ENCODE measurements around the gene PCNT. TPM values are rescaled to one million over a fixed set of nuclear protein-coding genes. Genes with fewer than 3 reads are reported as not detected.
"Not testable (repeated sequence)": the region's sequence is repeated elsewhere in the genome, so short reads cannot be mapped to it uniquely, and the experiment has no call there.

Gene PCNT
- total RNA-seq, 1 donor from 2014 or later: 71.3 TPM

GRCh38 chr21:46357335-46357604, 33.3 kb downstream of the PCNT start:
- intact Hi-C loops (cut with micrococcal nuclease): no loop called here

DNA sequence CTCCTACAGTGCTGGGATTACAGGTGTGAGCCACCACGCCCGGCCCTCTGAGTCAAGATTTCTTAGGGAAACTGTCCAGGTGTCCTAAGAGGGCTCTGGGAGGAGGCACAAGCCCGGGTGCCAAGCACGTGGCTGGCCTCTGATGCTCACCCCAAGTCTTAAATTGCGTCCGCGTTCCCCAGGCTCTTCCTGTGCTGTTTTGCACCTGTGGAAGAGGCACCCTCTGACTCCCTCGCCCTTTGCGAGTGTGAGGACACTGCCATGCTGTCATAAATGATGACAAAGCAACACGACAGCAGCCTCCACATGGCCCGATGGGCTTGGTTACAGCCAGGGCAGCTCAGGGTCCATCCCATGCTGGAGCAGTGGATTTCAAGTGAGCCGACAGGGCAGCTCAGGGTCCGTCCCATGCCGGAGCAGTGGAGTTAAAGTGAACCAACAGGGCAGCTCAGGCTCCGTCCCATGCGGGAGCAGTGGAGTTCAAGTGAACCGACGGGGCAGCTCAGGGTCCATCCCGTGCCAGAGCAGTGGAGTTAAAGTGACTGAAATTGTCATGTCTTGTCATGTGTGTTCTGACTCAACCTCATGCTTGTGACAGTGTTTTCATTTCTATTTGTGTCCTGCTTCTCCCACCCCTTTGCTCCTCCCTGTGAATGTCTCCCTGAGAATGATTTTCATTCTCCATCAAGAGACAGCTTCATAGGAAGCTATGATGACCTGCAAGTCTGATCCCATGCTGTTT, 33.9 kb downstream of the PCNT start:
- intact Hi-C loops (cut with micrococcal nuclease): no loop called here

DNA sequence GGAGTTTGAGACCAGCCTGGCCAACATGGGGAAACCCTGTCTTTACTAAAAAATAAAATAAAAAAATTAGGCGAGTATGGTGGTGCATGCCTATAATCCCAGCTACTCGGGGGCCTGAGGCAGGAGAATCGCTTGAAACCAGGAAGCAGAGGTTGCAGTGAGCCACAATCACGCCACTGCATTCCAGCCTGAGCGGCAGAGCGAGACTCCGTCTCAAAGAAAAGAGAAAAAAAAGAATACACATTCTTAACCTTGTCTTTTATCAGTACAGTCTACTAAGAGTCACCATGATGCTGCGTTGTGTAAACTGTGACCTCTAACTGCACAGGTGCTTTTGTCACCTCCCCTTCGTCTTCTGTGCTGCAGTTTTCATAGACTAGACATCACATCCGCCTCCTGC, 37.2 kb downstream of the PCNT start:
- intact Hi-C loops (cut with micrococcal nuclease): no loop called here

DNA sequence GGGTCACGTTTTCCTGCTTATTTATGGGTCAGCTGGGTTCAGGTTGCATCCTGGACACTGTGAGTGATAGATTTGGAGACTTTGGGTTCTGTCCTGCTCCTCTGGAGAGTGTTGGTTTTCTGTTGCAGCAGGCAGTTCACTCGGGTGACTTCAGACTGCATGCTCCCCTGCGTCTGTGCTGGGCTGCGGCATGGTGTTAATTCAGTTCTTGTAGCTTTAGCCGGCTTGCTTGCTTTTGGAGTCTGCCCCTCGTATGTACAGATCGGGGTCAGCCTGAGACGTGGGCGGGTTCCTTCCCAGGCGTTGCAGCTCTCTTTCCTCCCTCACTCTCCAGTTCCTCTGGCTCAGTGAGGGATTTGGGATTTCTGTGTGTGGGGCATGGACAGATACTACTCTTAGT, 38.0 kb downstream of the PCNT start:
- intact Hi-C loops (cut with micrococcal nuclease): no loop called here

DNA sequence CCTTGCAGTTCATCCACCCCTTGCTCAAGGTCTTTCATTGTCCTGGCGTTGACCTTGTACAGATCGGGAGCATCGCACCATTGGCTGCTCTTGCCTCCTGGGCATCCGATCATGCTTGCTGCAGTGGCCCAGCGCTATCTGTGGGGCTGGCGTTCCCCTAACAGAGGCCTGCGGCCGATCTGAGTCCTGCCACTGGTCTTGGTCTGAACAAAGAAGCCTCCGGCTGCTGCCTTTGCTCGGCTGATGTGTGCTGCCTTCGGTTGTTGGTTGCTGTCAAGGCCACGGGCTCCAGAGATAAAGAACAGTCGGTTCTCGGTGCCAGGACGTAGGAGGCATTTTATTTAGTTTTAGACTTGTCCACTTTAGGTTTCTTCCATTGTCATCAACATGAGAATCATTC, 39.0 kb downstream of the PCNT start:
- intact Hi-C loops (cut with micrococcal nuclease): no loop called here

GRCh38 chr21:46363698-46364097, 39.7 kb downstream of the PCNT start:
- intact Hi-C loops (cut with micrococcal nuclease): no loop called here

DNA sequence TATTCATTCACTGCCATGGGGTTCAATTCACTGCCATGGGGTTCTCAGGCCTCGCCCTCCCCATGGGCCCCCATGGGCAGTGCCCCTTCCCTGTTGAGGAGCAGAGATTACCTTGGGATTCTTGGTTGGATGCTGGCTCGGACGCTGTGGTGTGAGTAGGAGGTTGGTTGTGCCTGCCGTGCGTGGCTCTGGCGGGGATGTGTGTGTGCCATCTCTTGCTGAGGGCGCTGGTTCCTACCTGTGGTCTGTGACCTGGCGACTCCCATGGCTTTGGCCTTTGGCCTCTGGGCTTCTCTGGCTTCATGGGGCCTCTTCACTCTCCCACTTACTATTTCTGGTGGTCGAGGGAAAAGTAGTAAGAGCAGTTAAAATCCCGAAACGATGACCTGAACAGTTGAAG, 42.1 kb downstream of the PCNT start:
- intact Hi-C loops (cut with micrococcal nuclease): loop anchor here (5.0 kb wide), 1 partner anchor 79 kb away; the partner anchor contains the start of genes MCM3AP and YBEY

DNA sequence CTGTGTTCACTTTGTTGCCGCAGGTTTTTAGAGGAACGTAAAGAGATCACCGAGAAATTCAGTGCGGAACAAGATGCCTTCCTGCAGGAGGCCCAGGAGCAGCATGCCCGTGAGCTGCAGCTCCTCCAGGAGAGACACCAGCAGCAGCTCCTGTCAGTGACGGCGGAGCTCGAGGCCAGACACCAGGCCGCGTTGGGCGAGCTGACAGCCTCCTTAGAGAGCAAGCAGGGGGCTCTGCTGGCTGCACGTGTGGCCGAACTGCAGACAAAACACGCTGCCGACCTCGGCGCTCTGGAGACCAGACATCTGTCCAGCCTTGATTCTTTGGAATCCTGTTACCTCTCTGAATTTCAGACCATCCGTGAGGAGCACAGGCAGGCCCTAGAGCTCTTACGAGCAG, 42.6 kb downstream of the PCNT start:
- intact Hi-C loops (cut with micrococcal nuclease): loop anchor here (5.0 kb wide), 1 partner anchor 79 kb away; the partner anchor contains the start of genes MCM3AP and YBEY

- intact Hi-C loops (cut with micrococcal nuclease): loop anchor here (5.0 kb wide), 1 partner anchor 80 kb away; the partner anchor contains the start of genes MCM3AP and YBEY
Observed at GRCh38 chr21:46366966-46367365, 43.0 kb downstream of the PCNT start.

DNA sequence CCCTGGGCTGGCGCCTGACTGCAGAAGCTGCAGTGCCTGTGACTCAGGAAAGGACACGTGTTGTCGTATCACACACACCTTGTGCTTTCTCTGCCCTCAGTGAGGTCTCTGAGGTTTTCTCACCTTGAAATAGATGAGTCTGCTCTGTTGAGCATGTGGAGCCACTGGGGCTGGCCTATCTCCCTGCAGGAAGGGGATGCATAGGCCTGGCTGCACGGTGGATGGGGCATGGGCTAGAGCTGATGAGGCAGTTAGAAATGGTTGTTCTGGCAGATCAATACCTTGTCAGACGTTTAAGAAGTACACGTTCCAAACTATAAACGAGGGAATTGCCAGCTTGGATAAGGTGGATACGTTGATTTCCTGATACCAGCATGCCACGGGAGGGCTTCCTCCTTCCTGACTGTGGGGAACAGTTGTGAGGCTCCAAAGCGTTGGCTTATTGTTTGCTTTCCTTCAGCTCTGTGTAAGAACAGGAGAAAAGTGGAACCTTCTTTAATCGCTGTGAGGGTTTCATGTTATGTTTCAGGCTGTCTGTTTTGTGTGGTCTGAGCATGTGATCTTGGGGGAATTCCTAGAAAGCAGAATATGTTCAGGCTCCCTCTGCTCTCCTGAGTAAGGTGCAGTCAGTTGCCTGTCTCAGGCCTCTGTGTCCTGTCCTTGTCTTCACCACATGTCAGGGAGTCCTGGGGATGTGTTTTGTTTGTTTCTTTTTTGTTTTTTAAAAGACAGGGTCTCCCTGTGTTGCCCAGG, 44.8 kb downstream of the PCNT start:
- intact Hi-C loops (cut with micrococcal nuclease): loop anchor here (1.0 to 5.0 kb wide), 5 partner anchors 44 to 190 kb away; partner anchors contain the start of genes DIP2A, LSS, MCM3AP and PCNT

DNA sequence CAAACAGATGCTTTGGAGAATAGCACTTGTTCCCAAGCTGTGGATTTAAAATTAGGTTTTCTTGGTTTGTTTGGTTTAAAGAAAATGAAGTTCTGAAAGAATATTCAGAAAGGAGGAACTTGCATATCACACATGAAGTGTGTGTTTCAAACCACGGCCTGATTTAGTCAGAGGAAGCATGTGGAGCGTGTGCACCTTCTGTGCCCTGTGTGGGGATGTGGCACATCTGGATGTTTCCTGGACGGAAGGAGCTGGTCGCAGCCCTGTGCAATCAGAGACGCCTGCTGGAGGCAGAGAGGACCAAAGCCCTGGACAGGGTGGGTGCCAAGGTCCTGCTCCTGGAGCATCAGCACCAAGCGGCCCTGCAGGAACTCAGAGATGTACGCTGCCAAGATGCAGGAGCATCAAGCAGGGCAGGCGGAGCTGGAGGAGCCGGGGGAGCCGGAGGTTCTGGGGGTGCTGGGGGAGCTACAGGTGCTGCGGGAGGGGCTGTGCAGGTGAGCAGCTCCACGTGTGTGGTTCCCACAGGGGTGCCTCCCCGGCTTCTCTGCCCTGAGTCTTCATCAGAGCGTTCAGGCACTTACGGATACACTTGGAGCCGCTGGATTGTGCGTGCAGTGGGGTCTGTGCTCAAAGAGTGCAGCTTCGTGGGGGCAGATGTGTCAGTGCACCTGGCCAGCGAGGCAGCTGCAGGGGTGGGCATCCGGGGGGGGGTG, 45.7 kb downstream of the PCNT start:
- intact Hi-C loops (cut with micrococcal nuclease): loop anchor here (1.0 to 5.0 kb wide), 5 partner anchors 45 to 189 kb away; partner anchors contain the start of genes DIP2A, LSS, MCM3AP and PCNT

- intact Hi-C loops (cut with micrococcal nuclease): no loop called here
Observed at GRCh38 chr21:46371204-46372013, 47.5 kb downstream of the PCNT start.

GRCh38 chr21:46372014-46372485, 48.1 kb downstream of the PCNT start:
- intact Hi-C loops (cut with micrococcal nuclease): no loop called here

DNA sequence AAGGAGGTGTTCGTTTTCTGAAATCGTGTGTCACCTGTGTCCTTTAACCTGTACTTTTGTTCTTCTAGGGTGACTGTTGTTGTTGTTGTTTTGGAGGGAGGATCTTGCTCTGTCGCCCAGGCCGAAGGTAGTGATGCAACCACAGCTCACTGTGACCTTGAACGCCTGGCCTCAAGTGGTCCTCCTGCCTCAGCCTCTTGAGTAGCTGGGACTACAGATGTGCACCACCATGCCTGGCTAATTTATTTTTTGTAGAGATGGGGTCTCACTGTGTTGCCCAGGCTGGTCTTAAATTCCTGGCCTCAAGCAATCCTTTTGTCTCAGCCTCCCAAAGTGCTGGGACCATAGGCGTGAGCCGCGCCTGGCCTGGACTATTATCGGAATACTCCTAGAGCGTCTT, 49.0 kb downstream of the PCNT start:
- intact Hi-C loops (cut with micrococcal nuclease): not testable (repeated sequence)

DNA sequence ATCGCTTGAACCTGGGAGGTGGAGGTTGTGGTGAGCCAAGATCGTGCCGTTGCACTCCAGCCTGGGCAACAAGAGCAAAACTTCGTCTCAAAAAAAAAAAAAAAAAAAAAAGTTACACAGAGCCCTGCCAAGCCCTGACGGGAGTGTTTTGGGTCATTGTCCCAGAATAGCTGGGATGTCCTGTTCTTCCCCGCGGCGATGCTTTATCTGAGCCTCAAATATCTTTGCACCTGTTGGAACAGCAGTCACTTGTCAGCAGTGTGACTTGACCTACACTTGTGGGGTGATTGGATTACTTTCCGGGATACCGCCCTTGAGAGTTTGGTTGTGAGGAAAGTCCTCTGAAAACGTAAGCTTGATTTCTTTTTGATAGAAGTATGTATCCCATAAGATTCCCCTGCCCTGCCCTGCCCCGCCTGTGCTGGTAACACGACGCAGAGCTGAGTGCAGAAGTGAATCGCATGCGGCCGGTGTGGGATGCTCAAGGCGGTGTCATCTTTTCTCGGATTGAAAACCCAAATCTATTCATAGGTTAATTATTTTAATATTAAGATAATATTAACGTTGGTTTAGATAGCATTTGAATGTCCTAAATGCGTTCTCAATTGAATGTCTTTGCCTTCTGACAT, 50.9 kb downstream of the PCNT start:
- intact Hi-C loops (cut with micrococcal nuclease): no loop called here

- intact Hi-C loops (cut with micrococcal nuclease): no loop called here
Observed at GRCh38 chr21:46375560-46376230, 51.7 kb downstream of the PCNT start.

GRCh38 chr21:46376231-46376628, 52.3 kb downstream of the PCNT start:
- intact Hi-C loops (cut with micrococcal nuclease): no loop called here

DNA sequence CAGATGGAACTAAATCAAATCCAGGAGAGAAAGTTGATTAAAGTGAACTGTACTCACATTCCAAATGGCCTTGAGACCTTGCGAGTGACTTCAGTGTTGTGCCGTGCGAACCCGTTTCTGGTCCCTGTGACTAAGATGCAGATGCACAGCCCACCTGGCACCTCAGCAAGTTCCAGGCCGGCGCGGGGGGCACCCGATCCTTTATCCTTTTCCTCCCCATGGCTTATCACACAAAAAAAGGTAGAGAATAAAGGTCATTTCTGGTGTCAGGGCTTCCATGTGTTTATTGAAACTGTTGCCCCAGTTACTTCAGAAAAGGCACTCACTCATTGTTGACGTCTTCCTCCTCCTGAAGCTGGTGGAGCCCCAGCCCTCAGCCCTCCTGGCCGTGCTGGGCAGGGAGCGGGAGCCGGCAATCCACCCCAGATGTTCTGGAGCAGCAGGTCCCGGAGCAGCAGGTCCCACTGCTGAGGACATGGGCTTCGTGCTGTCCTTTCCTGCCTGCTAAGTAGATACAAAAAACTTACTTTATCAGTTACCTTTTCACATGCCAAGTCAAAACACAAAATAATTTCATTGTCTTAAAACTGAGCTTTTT, 53.0 kb downstream of the PCNT start:
- intact Hi-C loops (cut with micrococcal nuclease): no loop called here

DNA sequence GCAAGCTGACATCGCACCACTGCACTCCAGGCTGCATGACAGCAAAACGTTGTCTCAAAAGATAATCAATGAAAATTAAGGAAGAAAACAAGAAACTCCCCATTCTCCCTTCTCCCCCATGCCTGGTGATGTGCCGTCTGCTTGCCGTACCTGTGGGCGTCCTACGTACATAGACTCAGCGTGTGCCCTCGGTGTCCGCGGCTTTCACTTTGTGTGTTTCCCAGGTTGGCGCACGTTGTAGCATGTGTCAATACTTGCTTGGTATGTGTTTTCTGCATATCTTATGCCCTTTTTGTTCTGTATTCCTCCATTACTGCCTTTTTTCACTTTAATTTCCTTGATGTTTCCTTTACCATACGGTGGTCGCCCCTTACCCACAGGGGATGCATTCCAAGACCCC, 53.8 kb downstream of the PCNT start:
- intact Hi-C loops (cut with micrococcal nuclease): no loop called here

DNA sequence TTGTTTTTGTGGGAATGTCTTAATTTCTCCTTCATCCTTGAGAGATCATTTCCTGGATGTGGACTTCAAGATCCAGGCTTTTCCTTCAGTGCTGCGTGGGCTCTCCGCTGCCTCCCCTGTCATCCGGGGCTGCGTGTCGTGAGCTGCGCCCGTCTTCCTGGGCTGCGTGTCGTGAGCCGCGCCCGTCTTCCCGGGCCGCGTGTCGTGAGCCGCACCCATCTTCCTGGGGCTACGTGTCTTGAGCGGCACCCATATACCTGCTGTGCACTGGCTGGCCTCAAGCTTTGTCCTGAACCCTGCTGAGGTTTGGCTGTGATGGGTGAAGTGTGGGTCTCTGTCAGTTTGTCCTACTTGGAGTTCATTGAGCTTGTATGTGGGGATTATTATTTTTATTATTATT, 55.1 kb downstream of the PCNT start:
- intact Hi-C loops (cut with micrococcal nuclease): no loop called here
